Dermis blood vessel endothelial cell (primary cell): Measurements from ENCODE around the gene MYO15B. TPM values are rescaled to one million over a fixed set of nuclear protein-coding genes. Genes with fewer than 3 reads are reported as not detected.
"Not testable (repeated sequence)": the region's sequence is repeated elsewhere in the genome, so short reads cannot be mapped to it uniquely, and the experiment has no call there.

Source experiments
- DNase-seq: peaks from one replicate; pipeline ENCODE4 v3.0.0; 2010
- total RNA-seq: library from RNA; depleted of rRNA; stranded (reverse); fragments of >200 nt; gene quantifications from 2 replicates; pipeline ENCODE4 v1.2.3, GENCODE V29; 2014

The MYO15B gene
- total RNA-seq, 1 donor from 2014 or later: 28.4 TPM

- DNase-seq: peak; percentile 56
Observed at GRCh38 chr17:75625813-75626486, 38.4 kb downstream of the MYO15B start.

GRCh38 chr17:75626496-75627038 is 39.0 kb downstream of the MYO15B start:
- no peak for DNase-seq

- no peak for DNase-seq
Observed at GRCh38 chr17:75627094-75627493, 39.5 kb downstream of the MYO15B start.

GRCh38 chr17:75628425-75628824 is 40.8 kb downstream of the MYO15B start:
- no peak for DNase-seq

GRCh38 chr17:75629157-75629556 is 41.6 kb downstream of the MYO15B start:
- DNase-seq: no peak

GRCh38 chr17:75630071-75630917 is 42.7 kb downstream of the MYO15B start:
- no peak for DNase-seq

- DNase-seq: no peak
Observed at GRCh38 chr17:75631353-75631752, 43.8 kb downstream of the MYO15B start.

- DNase-seq: no peak
Observed at GRCh38 chr17:75632428-75632827, 44.8 kb downstream of the MYO15B start.

- DNase-seq: peak; percentile 87
Observed at GRCh38 chr17:75632863-75633485, 45.4 kb downstream of the MYO15B start, which contains the start of gene SMIM5. Gene SMIM5 (plus strand): TSS chr17:75633434. CDS start chr17:75640202, 6,768 bp downstream.

- DNase-seq: peak; percentile 90
Observed at GRCh38 chr17:75633486-75634375, 46.1 kb downstream of the MYO15B start.

- no peak for DNase-seq
Observed at GRCh38 chr17:75634376-75634740, 46.8 kb downstream of the MYO15B start.

- DNase-seq: no peak
Observed at GRCh38 chr17:75634754-75635609, 47.4 kb downstream of the MYO15B start.

GRCh38 chr17:75635610-75636202 is 48.1 kb downstream of the MYO15B start:
- DNase-seq: no peak

- DNase-seq: no peak
Observed at GRCh38 chr17:75636381-75637142, 49.0 kb downstream of the MYO15B start.

- DNase-seq: no peak
Observed at GRCh38 chr17:75637143-75637538, 49.5 kb downstream of the MYO15B start.

- DNase-seq: no peak
Observed at GRCh38 chr17:75637551-75637950, 50.0 kb downstream of the MYO15B start.

- not testable (repeated sequence) for DNase-seq
Observed at GRCh38 chr17:75638039-75638438, 50.4 kb downstream of the MYO15B start.

GRCh38 chr17:75638893-75639292 is 51.3 kb downstream of the MYO15B start:
- DNase-seq: no peak

- no peak for DNase-seq
Observed at GRCh38 chr17:75639327-75639726, 51.7 kb downstream of the MYO15B start.
